ENCODE data around the gene DCHS1. TPM values are rescaled to one million over a fixed set of nuclear protein-coding genes. Genes with fewer than 3 reads are reported as not detected.

Gene DCHS1
- total RNA-seq, 4 donors from 2014 or later = 7.0 to 23.7 (median 10.7) TPM

DNA sequence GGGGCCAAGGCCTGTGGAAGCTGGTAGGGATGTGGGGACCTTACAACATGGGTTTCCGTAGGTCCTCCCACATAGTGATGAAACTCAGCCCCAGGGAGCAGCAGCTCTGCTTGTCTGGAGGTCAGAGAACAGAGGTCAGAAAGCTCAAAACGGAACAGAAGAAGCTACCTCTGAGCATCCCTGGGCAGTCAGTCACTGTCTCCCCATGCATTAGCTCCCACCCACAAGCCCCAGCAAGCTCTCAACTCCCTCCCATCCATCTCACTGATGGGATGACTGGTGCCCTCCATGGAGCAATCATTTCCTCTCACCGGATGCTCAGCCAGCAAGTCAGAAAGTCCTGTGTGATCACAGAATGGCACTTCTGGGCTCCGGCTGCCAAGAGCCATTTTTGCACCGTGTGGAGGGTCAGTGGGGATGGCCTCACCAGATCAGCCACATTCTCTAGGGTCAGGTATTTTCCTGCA, 38.3 kb downstream of the DCHS1 start:
- TF ChIP-seq, protein P1, sequence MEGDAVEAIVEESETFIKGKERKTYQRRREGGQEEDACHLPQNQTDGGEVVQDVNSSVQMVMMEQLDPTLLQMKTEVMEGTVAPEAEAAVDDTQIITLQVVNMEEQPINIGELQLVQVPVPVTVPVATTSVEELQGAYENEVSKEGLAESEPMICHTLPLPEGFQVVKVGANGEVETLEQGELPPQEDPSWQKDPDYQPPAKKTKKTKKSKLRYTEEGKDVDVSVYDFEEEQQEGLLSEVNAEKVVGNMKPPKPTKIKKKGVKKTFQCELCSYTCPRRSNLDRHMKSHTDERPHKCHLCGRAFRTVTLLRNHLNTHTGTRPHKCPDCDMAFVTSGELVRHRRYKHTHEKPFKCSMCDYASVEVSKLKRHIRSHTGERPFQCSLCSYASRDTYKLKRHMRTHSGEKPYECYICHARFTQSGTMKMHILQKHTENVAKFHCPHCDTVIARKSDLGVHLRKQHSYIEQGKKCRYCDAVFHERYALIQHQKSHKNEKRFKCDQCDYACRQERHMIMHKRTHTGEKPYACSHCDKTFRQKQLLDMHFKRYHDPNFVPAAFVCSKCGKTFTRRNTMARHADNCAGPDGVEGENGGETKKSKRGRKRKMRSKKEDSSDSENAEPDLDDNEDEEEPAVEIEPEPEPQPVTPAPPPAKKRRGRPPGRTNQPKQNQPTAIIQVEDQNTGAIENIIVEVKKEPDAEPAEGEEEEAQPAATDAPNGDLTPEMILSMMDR (IDR thresholded peaks at IDR 0.05; ENCODE audit: low read depth) = no peak

DNA sequence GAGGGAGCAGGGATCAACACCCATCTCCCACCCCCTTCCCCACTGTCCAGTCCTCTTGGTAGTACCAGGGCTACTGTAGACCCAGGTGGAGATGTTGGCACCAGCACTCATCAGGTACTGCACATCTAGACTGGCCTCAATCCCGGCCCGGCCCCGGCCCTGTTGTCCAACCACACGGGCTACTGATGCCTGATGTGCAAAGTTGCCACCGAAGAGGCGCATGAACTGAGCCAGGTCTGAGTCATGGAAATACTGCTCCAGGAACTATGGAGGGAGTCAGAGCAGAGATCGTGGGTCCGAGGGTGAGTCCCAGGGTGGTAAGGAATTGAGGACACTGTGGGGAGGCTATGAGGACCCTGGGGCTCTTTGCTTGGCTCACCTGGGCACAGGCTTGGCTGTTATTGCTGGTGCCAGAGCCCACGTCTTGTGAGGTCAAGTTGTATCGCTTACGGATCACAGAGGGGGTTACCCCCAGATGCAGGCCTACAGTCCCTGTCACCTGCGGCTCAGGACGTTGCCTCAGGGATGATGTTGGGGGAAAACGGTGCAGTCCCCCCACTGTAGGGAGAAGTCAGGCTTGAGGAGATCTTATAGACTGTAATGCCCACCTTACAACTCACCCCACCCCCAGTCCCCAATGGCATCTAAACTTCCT, 38.9 kb downstream of the DCHS1 start:
- TF ChIP-seq, protein P1 (IDR thresholded peaks at IDR 0.05; ENCODE audit: low read depth) = no peak

DNA sequence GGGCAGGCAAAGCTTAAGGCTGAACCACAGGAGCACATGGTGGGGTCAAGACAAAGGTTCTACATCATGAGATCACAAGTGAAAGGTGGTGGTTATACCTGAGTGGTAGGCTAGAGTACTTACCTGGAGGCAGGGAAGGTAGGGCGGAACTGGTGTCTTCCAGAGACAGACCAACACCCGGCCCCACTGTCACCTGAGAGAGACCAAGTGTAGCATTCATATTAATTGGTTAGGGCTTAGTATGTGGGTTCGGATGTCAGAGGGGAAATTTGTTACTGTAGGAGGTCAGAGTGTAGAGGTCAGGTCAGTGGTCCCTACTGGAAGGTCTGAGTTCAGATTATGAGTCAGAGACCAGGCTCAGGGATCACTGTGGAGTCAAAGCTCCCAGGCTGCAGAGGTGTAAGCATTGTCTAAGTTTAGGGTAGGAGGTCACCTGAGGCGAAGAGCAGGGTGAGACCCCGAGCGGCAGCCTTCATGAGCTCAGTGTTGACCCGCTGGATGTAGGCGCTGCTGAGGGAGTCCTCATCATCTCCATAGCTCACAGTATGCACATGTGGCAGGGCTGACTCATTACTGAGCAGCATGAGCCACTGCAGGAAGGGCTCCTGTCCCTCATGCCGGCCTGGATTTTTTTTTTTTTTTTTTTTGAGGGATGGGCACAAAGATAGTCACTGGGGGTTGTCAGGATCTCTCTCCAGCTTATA, 39.6 kb downstream of the DCHS1 start:
- TF ChIP-seq, protein P1 (IDR thresholded peaks at IDR 0.05; ENCODE audit: low read depth) = no peak

DNA sequence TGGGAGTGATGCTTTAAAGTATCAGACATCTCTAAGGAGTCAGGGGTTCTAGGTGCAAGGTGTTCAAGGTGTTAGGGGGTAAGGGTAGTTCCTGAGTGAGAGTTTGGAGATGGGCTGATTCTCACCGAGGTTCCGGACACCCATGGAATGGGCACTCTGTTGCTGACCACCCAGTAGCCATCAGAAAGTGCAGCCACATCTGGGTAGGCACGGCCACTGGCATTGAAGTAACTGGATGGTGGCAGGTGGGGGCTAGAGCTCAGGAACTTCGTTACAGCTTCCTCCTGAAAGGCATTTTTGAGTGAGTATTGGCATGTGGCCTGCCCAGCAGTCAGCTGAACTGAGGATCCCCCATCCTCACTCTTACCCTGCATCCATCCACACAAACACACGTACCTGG, 40.6 kb downstream of the DCHS1 start:
- TF ChIP-seq, protein P1 (IDR thresholded peaks at IDR 0.05; ENCODE audit: low read depth) = no peak

DNA sequence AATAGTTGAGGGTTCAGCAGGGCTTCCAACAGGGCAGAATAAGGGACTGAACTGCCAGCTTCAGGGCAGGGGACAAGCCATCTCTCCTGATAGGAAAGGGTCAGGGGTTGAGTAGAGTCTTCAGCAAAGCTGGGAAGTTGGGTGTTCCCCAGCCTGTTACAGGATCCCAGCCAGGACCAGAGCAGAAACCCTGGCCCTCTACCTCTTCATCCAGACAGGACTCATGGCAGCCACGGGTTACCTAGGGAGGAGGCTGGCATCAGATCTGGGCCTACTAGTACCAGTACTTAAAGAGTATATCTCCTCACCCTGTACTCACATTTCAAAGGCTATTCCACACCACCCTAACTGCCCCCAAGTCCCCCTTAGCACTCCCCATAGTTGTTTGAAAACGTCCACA, 41.2 kb downstream of the DCHS1 start:
- TF ChIP-seq, protein P1 (IDR thresholded peaks at IDR 0.05; ENCODE audit: low read depth) = no peak

DNA sequence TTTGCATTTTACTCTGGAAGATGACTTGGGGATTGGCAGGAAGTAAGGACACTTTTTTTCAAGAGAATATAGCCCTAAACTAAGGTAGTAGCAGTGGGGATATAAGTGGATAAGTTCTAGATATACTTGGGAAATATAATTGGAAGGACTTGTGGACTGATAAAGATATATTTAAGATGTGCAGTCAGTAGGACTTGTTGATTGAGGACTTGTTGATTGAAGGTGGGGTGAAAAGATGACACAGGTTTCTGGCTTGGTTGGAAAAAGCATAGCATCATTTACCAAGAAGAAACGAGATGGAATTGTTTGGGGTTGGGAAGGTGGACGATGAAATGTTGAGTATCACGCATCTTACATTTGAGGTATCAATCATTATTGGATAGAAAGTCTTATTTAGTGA, 42.1 kb downstream of the DCHS1 start:
- TF ChIP-seq, protein P1 (IDR thresholded peaks at IDR 0.05; ENCODE audit: low read depth) = no peak

DNA sequence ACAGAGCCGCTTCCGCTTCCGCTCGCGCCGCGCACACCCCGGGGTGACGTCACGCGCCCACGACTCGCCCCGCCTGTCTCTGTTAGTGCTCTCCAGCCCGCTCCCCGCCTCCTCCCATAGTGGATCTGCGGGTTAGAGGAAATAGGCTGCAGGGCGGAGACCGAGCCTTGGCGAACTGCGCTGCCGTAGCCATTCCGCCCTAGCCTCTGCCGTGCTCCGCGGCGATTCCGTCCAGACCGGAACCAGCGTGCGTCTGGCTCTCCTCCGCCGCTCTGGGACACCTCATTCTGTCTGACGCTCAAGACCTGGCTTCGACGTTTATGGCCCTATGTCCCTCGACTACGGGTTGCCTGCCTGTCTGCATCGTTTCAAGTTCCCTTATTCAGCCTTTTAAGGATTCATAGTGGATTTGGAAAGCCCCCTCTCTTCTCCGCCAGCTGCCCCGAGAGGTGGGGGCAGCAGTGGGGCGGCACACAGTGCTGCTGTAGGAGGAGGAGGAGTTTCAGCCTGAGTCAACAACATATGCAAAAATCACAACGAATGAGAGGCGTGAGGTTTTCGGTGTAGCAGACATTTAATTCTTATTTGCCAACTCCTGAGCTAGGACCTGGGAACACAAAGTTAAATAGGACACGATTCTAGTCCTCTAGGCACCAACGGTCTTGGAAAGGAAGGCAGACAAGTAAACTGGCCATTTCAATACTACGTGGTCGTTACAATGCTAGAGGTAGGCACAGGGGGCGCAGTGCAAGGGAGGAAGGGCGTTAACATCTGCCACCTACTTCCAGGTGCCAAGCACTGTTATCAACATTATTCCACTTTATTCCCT, 43.2 kb downstream of the DCHS1 start, which contains the start of gene TAF10:
Gene TAF10, minus strand, starts transcription at position 4 of the 829 bp plus-strand sequence. CDS start 27 bp downstream, outside the sequence.
- TF ChIP-seq, protein P1 (IDR thresholded peaks at IDR 0.05; ENCODE audit: low read depth) = no peak
